Measurements from ENCODE around the gene OAS2. TPM values are rescaled to one million over a fixed set of nuclear protein-coding genes. Genes with fewer than 3 reads are reported as not detected.
A peak's percentile ranks its signal among the peaks of the same experiment; 100 is the strongest.

Gene OAS2
- total and polyA plus RNA-seq, 9 of the 15 experiments (the other 6 are each of a cell fraction or from before 2014, with no cell fraction given): 0.13 to 0.85 TPM; not detected in 7

DNA sequence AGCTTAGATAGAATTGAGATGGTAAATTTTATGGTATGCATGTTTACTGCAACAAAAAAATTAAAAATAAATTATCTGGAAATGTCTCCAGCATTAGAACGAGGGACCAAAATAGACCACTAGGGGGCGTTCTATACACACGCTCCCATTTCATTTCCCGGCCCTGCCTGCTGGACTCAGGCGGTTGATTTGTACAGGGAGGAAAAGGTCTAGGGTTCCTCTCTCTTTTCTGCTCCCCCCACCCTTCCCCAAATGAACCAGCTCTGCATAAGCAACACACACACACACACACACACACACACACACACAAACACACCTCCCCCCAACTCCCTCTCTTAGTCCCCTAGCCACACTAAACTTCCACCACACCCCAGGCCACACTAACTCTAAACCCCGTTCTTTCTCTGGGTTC, 70.4 kb downstream of the OAS2 start (continued):
- TF ChIP-seq CBX2 (IDR thresholded peaks at IDR 0.05; ENCODE audit: insufficient read depth, low read length, poor library complexity, severe bottlenecking) (no peak), SIX5 (IDR thresholded peaks at IDR 0.05; ENCODE audit: borderline replicate concordance in 1 of 2, insufficient read depth in 1 of 2, low read depth in 1 of 2, low read length in 2 of 2) (no peak), STAG1 (CRISPR knock-in tag; IDR thresholded peaks at IDR 0.05; ENCODE audit: borderline replicate concordance) (peak; percentile 43; the same call in 1 of the 2 replicates), HLTF (IDR thresholded peaks at IDR 0.05) (peak; percentile 49; the same call in 1 of the 2 replicates), ASH1L (IDR thresholded peaks at IDR 0.05; ENCODE audit: borderline replicate concordance, low read depth, partially characterized antibody) (no peak)
- TF ChIP-seq, protein P1, sequence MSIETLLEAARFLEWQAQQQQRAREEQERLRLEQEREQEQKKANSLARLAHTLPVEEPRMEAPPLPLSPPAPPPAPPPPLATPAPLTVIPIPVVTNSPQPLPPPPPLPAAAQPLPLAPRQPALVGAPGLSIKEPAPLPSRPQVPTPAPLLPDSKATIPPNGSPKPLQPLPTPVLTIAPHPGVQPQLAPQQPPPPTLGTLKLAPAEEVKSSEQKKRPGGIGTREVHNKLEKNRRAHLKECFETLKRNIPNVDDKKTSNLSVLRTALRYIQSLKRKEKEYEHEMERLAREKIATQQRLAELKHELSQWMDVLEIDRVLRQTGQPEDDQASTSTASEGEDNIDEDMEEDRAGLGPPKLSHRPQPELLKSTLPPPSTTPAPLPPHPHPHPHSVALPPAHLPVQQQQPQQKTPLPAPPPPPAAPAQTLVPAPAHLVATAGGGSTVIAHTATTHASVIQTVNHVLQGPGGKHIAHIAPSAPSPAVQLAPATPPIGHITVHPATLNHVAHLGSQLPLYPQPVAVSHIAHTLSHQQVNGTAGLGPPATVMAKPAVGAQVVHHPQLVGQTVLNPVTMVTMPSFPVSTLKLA (conservative IDR thresholded peaks at IDR 0.05): no peak
- TF ChIP-seq, protein P2, sequence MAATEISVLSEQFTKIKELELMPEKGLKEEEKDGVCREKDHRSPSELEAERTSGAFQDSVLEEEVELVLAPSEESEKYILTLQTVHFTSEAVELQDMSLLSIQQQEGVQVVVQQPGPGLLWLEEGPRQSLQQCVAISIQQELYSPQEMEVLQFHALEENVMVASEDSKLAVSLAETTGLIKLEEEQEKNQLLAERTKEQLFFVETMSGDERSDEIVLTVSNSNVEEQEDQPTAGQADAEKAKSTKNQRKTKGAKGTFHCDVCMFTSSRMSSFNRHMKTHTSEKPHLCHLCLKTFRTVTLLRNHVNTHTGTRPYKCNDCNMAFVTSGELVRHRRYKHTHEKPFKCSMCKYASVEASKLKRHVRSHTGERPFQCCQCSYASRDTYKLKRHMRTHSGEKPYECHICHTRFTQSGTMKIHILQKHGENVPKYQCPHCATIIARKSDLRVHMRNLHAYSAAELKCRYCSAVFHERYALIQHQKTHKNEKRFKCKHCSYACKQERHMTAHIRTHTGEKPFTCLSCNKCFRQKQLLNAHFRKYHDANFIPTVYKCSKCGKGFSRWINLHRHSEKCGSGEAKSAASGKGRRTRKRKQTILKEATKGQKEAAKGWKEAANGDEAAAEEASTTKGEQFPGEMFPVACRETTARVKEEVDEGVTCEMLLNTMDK (IDR thresholded peaks at IDR 0.05; ENCODE audit: borderline replicate concordance, insufficient read depth, low read depth, low read length, poor library complexity, severe bottlenecking): peak; percentile 1
